Thymus (tissue), 11 donors: ENCODE data around the gene CLNK. TPM values are rescaled to one million over a fixed set of nuclear protein-coding genes. Genes with fewer than 3 reads are reported as not detected.

Experiments
- DNase-seq, 9 donors: peaks; one replicate each; pipeline ENCODE4 v3.0.0-alpha.2; 2013; ENCODE audit warnings: low spot score in 9 of 9, low read depth in 6 of 9, missing footprints in 1 of 9
- H3K27ac ChIP-seq, 2 donors: one replicate each; pipeline ENCODE4 v1.5.1; 2013; ENCODE audit warnings: control low read depth in 1 of 2, low read depth in 1 of 2, low read length in 1 of 2, mild to moderate bottlenecking in 1 of 2, moderate library complexity in 1 of 2
- H3K27me3 ChIP-seq, 2 donors: one replicate each; pipeline ENCODE4 v1.5.1; 2013; ENCODE audit warnings: low read length in 1 of 2; ENCODE audit not compliant: control insufficient read depth in 2 of 2, insufficient read depth in 1 of 2
- H3K36me3 ChIP-seq, 2 donors: one replicate each; pipeline ENCODE4 v1.5.1; 2013; ENCODE audit warnings: low read length in 1 of 2, mild to moderate bottlenecking in 1 of 2, moderate library complexity in 1 of 2; ENCODE audit not compliant: control insufficient read depth in 2 of 2, insufficient read depth in 2 of 2
- H3K4me1 ChIP-seq, 2 donors: one replicate each; pipeline ENCODE4 v1.5.1; 2013; ENCODE audit warnings: low read length in 2 of 2; ENCODE audit not compliant: control insufficient read depth in 2 of 2, insufficient read depth in 2 of 2
- H3K4me3 ChIP-seq, 2 donors: one replicate each; pipeline ENCODE4 v1.5.1; 2013; ENCODE audit warnings: low read length in 2 of 2, control low read depth in 1 of 2, mild to moderate bottlenecking in 1 of 2
- H3K9me3 ChIP-seq, 2 donors: one replicate each; pipeline ENCODE4 v1.5.1; 2013; ENCODE audit warnings: low read length in 1 of 2, mild to moderate bottlenecking in 1 of 2; ENCODE audit not compliant: control insufficient read depth in 2 of 2, insufficient read depth in 1 of 2
- WGBS: extraction: QIAGEN DNeasy Blood & Tissue Kit; methylation state at CpG from one replicate; pipeline ENCODE4 v1.1.7; 2013; 5-methylcytosine and 5-hydroxymethylcytosine counted together
- polyA plus RNA-seq: library from polyadenylated mRNA; stranded (reverse); fragments of 200-250 nt; gene quantifications from one replicate; pipeline ENCODE4 v1.2.3, GENCODE V29; 2013
- total RNA-seq: library from RNA; stranded (reverse); fragments of 120-200 nt; gene quantifications from one replicate; pipeline ENCODE4 v1.2.4, GENCODE V29; 2013
- donor health status: healthy.

The CLNK gene
- total and polyA plus RNA-seq, 2 donors = 1.9 to 2.6 TPM

GRCh38 chr4:10492464-10492863, 192.1 kb downstream of the CLNK start:
- DNase-seq = no peak
- Histone ChIP-seq H3K27me3 (no peaks in the 10 kb centered on the region), H3K36me3 (no peaks in the 10 kb centered on the region), H3K9me3 (no peaks in the 10 kb centered on the region), H3K4me3 (no peak overlapping the region), H3K27ac (no peak overlapping the region), H3K4me1 (no peaks in the 10 kb centered on the region)
- 87% methylated on average over 11 of the region's 11 CpGs for WGBS

- WGBS = 82% methylated on average over 3 of the region's 3 CpGs
- no peaks in the 10 kb centered on the region for H3K9me3 ChIP-seq
- no peak overlapping the region for H3K27ac ChIP-seq
- H3K27me3 ChIP-seq = no peaks in the 10 kb centered on the region
- no peaks in the 10 kb centered on the region for H3K36me3 ChIP-seq
- H3K4me3 ChIP-seq = no peak overlapping the region
- H3K4me1 ChIP-seq = no peaks in the 10 kb centered on the region
- DNase-seq = no peak
These were observed 193.2 kb downstream of the CLNK start for GRCh38 chr4:10491401-10491800.

GRCh38 chr4:10490996-10491395, 193.6 kb downstream of the CLNK start:
- Histone ChIP-seq H3K9me3 (no peaks in the 10 kb centered on the region), H3K27me3 (no peaks in the 10 kb centered on the region), H3K36me3 (no peaks in the 10 kb centered on the region), H3K4me3 (no peak overlapping the region), H3K4me1 (no peaks in the 10 kb centered on the region), H3K27ac (no peak overlapping the region)
- 94% methylated on average over 5 of the region's 5 CpGs for WGBS
- DNase-seq = no peak

- DNase-seq = no peak
- 79% methylated on average over 5 of the region's 5 CpGs for WGBS
- Histone ChIP-seq H3K36me3 (no peaks in the 10 kb centered on the region), H3K27me3 (no peaks in the 10 kb centered on the region), H3K4me1 (no peaks in the 10 kb centered on the region), H3K9me3 (no peaks in the 10 kb centered on the region), H3K27ac (no peak overlapping the region), H3K4me3 (no peak overlapping the region)
These were observed 201.7 kb downstream of the CLNK start for GRCh38 chr4:10482913-10483312.

- Histone ChIP-seq H3K27me3 (no peaks in the 10 kb centered on the region), H3K27ac (no peak overlapping the region), H3K4me3 (no peak overlapping the region), H3K36me3 (no peaks in the 10 kb centered on the region), H3K9me3 (no peaks in the 10 kb centered on the region), H3K4me1 (no peaks in the 10 kb centered on the region)
- 91% methylated on average over 5 of the region's 5 CpGs for WGBS
- no peak for DNase-seq
These were observed 204.0 kb downstream of the CLNK start for GRCh38 chr4:10480616-10481015.

- H3K27me3 ChIP-seq = no peaks in the 10 kb centered on the region
- no peaks in the 10 kb centered on the region for H3K4me1 ChIP-seq
- no peak overlapping the region for H3K27ac ChIP-seq
- no peak for DNase-seq
- H3K9me3 ChIP-seq = no peaks in the 10 kb centered on the region
- no peak overlapping the region for H3K4me3 ChIP-seq
- H3K36me3 ChIP-seq = no peaks in the 10 kb centered on the region
These were observed 205.9 kb downstream of the CLNK start for GRCh38 chr4:10478621-10479020.

- Histone ChIP-seq H3K4me1 (no peaks in the 10 kb centered on the region), H3K9me3 (no peaks in the 10 kb centered on the region), H3K27ac (no peak overlapping the region), H3K4me3 (no peak overlapping the region), H3K36me3 (no peaks in the 10 kb centered on the region), H3K27me3 (no peaks in the 10 kb centered on the region)
- 96% methylated on average over 5 of the region's 5 CpGs for WGBS
- DNase-seq = no peak
These were observed 214.1 kb downstream of the CLNK start for GRCh38 chr4:10470505-10470904.

GRCh38 chr4:10466161-10466560, 218.4 kb downstream of the CLNK start:
- peaks cover 0 to 9% of the 10 kb centered on the region in 2 donors for H3K9me3 ChIP-seq
- WGBS = 97% methylated on average over 5 of the region's 5 CpGs
- no peak overlapping the region for H3K4me3 ChIP-seq
- peaks cover 21 to 25% of the 10 kb centered on the region in 2 donors for H3K27me3 ChIP-seq
- DNase-seq = no peak
- no peaks in the 10 kb centered on the region for H3K36me3 ChIP-seq
- no peak overlapping the region for H3K27ac ChIP-seq
- peaks cover 0 to 5% of the 10 kb centered on the region in 2 donors for H3K4me1 ChIP-seq

GRCh38 chr4:10462876-10463275, 221.7 kb downstream of the CLNK start:
- Histone ChIP-seq H3K4me1 (peaks cover 3 to 15% of the 10 kb centered on the region in 2 donors), H3K4me3 (no peak overlapping the region), H3K27me3 (peaks cover 43 to 56% of the 10 kb centered on the region in 2 donors), H3K9me3 (peaks cover 0 to 9% of the 10 kb centered on the region in 2 donors), H3K27ac (no peak overlapping the region), H3K36me3 (no peaks in the 10 kb centered on the region)
- DNase-seq = no peak
- WGBS = 96% methylated on average over 4 of the region's 4 CpGs
